Fibroblast of the aortic adventitia (primary cell): Measurements from ENCODE around the gene CYP4F2. TPM values are rescaled to one million over a fixed set of nuclear protein-coding genes. Genes with fewer than 3 reads are reported as not detected.
"Not testable (repeated sequence)": the region's sequence is repeated elsewhere in the genome, so short reads cannot be mapped to it uniquely, and the experiment has no call there.

Experiments
- DNase-seq: peaks from one replicate; pipeline ENCODE4 v3.0.0-alpha.2; 2010; ENCODE audit warnings: low read depth
- H3K4me3 ChIP-seq: 2 replicates; pipeline ENCODE4 v1.5.1; 2011; ENCODE audit warnings: low read depth, mild to moderate bottlenecking, control low read depth, low read length, moderate library complexity
- total RNA-seq: library from RNA; depleted of rRNA; stranded (reverse); fragments of >200 nt; gene quantifications from 2 replicates; pipeline ENCODE4 v1.2.3, GENCODE V29; 2012; ENCODE audit warnings: low replicate concordance
- TF ChIP-seq, protein P1 (sequence below): IDR thresholded peaks from 2 replicates; pipeline ENCODE4 v1.5.1; 2011; ENCODE audit warnings: mild to moderate bottlenecking, low read length, control low read depth, inconsistent platforms; ENCODE audit not compliant: insufficient read depth

Gene CYP4F2
- total RNA-seq, 1 donor = not detected

DNA sequence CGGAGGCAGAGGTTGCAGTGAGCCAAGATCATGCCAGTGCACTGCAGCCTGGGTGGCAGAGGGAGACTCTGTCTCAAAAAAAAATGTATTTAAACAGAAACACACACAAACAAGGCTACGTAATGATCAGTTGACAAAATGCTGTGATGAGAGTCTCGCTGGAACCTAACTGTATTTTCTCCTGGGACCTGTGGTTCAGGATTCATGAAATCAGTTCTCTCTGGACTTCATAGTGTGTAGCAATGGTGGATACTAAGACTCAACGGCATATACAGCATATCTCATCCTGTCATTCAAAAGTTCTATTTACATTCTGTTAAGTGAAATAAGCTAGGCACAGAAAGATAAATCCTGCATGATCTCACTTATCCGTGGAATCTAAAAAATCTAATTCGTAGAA, 37.4 kb downstream of the CYP4F2 start:
- no peak overlapping the region for H3K4me3 ChIP-seq
- TF ChIP-seq, protein P1, sequence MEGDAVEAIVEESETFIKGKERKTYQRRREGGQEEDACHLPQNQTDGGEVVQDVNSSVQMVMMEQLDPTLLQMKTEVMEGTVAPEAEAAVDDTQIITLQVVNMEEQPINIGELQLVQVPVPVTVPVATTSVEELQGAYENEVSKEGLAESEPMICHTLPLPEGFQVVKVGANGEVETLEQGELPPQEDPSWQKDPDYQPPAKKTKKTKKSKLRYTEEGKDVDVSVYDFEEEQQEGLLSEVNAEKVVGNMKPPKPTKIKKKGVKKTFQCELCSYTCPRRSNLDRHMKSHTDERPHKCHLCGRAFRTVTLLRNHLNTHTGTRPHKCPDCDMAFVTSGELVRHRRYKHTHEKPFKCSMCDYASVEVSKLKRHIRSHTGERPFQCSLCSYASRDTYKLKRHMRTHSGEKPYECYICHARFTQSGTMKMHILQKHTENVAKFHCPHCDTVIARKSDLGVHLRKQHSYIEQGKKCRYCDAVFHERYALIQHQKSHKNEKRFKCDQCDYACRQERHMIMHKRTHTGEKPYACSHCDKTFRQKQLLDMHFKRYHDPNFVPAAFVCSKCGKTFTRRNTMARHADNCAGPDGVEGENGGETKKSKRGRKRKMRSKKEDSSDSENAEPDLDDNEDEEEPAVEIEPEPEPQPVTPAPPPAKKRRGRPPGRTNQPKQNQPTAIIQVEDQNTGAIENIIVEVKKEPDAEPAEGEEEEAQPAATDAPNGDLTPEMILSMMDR = no peak
- no peak for DNase-seq

DNA sequence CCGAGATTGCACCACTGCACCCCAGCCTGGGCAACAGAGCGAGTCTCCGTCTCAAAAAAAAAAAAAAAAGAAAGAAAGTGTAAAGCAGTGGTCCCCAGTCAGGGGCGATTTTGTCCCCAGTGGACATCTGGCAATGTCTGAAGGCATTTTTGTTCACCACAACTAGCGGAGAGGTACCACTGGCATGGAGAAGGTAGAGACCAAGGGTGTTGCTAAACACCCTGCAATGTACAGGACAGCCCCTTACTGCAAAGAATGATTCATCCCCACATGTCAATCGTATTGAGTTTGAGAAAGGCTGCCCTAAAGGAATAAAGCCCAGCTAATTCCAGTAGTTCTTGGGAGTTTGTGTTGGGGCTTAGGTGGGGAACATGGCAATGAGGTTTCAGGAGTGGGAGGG, 38.7 kb downstream of the CYP4F2 start:
- H3K4me3 ChIP-seq = no peak overlapping the region
- TF ChIP-seq, protein P1 = no peak
- no peak for DNase-seq

DNA sequence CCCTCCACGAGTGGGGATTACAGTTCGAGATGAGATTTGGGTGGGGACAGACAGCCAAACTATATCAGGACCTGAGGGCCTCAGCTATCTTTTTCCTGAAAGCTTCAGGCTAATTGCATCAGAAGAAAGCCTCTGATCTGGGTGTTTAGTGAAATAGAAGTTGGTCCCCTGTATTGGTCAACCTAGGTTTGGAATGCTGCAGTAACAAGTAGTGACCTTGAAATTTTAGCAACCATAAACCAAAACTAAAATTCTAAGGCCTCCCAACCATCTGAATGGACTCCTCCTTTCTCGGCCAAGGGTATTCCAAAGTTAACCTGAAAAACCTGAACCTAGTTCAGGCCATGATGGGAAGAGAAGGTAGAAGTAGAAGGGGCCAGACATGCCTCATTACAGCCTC, 47.5 kb downstream of the CYP4F2 start:
- TF ChIP-seq, protein P1 = no peak
- no peak overlapping the region for H3K4me3 ChIP-seq
- no peak for DNase-seq

DNA sequence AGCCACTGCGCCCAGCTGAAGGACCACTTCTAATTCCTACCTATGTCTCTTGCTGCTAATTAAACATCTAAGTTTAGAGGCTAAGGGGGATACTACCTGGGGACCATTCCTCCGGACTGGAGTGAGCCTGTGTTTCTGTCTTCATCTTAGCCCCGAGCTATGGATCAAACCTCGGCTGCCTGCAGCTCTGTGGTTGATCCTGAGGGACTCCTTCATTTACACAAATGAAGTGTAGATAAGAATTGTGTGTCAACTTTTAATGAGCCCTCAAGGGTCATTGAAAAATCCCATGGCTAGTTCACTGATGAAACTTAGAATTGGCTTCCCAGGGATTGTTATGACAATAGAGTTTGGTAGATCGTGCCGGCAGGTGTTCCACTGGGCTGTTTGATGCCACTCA, 51.0 kb downstream of the CYP4F2 start:
- TF ChIP-seq, protein P1 = no peak
- no peak overlapping the region for H3K4me3 ChIP-seq
- DNase-seq = no peak

DNA sequence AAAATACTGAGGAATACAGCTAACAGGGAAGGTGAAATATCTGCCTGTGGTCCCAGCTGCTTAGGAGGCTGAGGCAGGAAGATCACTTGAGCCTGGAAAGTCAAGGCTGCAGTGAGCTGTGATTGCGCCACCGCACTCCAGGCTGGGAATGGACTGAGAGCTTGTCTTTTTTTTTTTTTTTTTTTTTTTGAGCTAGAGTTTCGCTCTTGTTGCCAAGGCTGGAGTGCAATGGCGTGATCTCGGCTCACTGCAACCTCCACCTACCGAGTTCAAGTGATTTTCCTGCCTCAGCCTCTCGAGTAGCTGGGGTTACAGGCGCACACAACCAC, 54.0 kb downstream of the CYP4F2 start:
- not testable (repeated sequence) for DNase-seq, H3K4me3 ChIP-seq

DNA sequence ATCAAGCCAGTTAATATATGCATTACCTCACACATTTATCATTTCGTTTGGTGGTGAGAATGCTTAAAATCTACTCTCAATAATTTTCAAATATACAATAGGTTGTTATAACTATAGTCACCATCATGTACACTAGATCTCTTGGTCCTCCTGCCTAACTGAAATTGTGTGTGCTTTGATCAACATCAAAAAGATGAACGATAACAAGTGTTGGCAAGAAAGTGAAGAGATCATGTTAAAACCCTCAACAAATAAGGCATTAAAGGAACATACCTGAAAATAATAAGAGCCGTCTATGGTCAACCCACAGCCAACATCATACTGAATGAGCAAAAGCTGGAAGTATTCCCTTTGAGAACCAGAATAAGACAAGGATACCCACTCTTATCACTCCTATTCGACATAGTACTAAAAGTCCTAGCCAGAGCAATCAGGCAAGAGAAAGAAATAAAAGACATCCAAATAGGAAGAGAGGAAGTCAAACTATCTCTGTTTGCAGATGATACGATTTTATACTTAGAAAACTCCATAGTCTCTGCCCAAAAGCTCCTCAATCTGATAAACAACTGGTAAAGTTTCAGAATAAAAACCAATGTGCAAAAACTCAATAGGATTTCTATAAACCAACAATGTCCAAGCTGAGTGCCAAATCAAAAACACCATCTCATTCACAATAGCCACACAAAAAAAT, 54.5 kb downstream of the CYP4F2 start:
- TF ChIP-seq, protein P1 = no peak
- H3K4me3 ChIP-seq = no peak overlapping the region
- DNase-seq = no peak

DNA sequence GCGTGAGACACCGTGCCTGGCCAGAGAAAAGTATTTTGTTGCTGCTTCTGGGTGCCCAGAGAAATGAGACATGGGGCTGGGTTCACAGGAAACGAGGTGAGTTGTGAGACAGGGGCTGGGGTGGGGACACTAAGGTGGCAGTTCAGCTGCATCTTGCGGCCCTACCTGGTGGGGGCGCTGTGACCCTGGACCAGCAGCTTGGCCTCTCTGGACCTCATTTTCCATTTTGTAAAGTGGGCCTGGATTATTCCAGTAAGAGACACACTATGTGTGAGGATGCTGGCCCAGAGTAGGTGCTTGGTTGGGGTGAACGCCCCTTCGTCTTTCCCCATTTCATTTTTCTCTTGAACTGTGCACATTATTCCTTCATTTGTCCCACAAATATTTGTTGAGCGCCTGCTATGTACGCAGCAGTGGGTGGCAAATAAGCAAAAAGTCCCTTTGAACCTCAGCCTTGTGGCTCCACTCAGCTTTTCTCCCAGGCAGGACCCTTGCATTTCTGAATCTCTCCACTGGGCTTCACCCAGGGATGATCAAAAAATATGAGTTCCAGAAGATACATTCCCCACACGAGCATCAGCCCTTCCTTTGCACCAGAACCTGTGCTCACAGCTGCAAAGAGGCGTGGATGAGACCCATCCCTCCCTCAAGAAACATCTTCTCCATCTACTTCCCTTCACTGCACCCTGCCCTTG, 55.9 kb downstream of the CYP4F2 start:
- TF ChIP-seq, protein P1 = no peak
- DNase-seq = no peak
- no peak overlapping the region for H3K4me3 ChIP-seq
